MM.1S (cell line): Measurements from ENCODE around the gene LRPPRC.

ENCODE experiments used
- DNase-seq: peaks from one replicate; pipeline ENCODE4 v3.0.0-alpha.2; 2015
- H2AFZ ChIP-seq: fragments of 300-600 bp; sonication (generic); 2 replicates; pipeline ENCODE4 v1.6.0; 2016; ENCODE audit warnings: antibody characterized with exemption, low read length
- H3F3A ChIP-seq: fragments of 300-600 bp; sonication (generic); 2 replicates; pipeline ENCODE4 v1.6.1; 2016; ENCODE audit warnings: mild to moderate bottlenecking, antibody characterized with exemption, low read length, moderate library complexity, mixed read lengths; ENCODE audit not compliant: insufficient read depth
- H3K27ac ChIP-seq: fragments of 300-600 bp; sonication (generic); 2 replicates; pipeline ENCODE4 v1.5.1; 2016; ENCODE audit warnings: mild to moderate bottlenecking, low read length
- H3K27me3 ChIP-seq: fragments of 300-600 bp; sonication (generic); replicated peaks from 2 replicates; pipeline ENCODE4 v1.6.0; 2016; ENCODE audit warnings: low read length; ENCODE audit not compliant: insufficient read depth
- H3K36me3 ChIP-seq: fragments of 300-600 bp; sonication (generic); replicated peaks from 2 replicates; pipeline ENCODE4 v1.6.1; 2016; ENCODE audit warnings: mild to moderate bottlenecking, low read length, mixed read lengths; ENCODE audit not compliant: insufficient read depth
- H3K4me1 ChIP-seq: fragments of 300-600 bp; sonication (generic); 2 replicates; pipeline ENCODE4 v1.6.1; 2016; ENCODE audit warnings: low read length, mixed read lengths
- H3K4me2 ChIP-seq: fragments of 300-600 bp; sonication (generic); 2 replicates; pipeline ENCODE4 v1.6.0; 2016; ENCODE audit warnings: low read depth, low read length
- H3K4me3 ChIP-seq: fragments of 300-600 bp; sonication (generic); 2 replicates; pipeline ENCODE4 v1.5.1; 2016; ENCODE audit warnings: low read length, mixed read lengths
- H3K79me2 ChIP-seq: fragments of 300-600 bp; sonication (generic); 2 replicates; pipeline ENCODE4 v1.6.1; 2016; ENCODE audit warnings: mixed run types, low read length, mixed read lengths
- H3K9ac ChIP-seq: fragments of 300-600 bp; sonication (generic); 2 replicates; pipeline ENCODE4 v1.6.1; 2016; ENCODE audit warnings: low read length, mixed read lengths
- H3K9me2 ChIP-seq: fragments of 300-600 bp; sonication (generic); replicated peaks from 2 replicates; pipeline ENCODE4 v1.6.1; 2016; ENCODE audit warnings: mild to moderate bottlenecking, low read length, mixed read lengths; ENCODE audit not compliant: insufficient read depth
- H3K9me3 ChIP-seq: fragments of 300-600 bp; sonication (generic); replicated peaks from 2 replicates; pipeline ENCODE4 v1.6.1; 2016; ENCODE audit warnings: mild to moderate bottlenecking, low read length, mixed read lengths; ENCODE audit not compliant: insufficient read depth
- H4K20me1 ChIP-seq: fragments of 300-600 bp; sonication (generic); 2 replicates; pipeline ENCODE4 v1.6.1; 2016; ENCODE audit warnings: mild to moderate bottlenecking, low read length, moderate library complexity, mixed read lengths; ENCODE audit not compliant: insufficient read depth
- EZH2 ChIP-seq: fragments of 300-600 bp; sonication (generic); optimal IDR thresholded peaks from 2 replicates; pipeline ENCODE3; 2017; ENCODE audit warnings: low read depth, mild to moderate bottlenecking, antibody characterized with exemption, low read length, mixed read lengths
- EZH2phosphoT487 ChIP-seq: fragments of 300-600 bp; sonication (generic); IDR thresholded peaks from 2 replicates; pipeline ENCODE4 v1.6.1; 2018; ENCODE audit warnings: antibody characterized with exemption, low read length
- TF ChIP-seq, protein P1 (sequence below): fragments of 300-600 bp; sonication (generic); IDR thresholded peaks from 2 replicates; pipeline ENCODE4 v1.5.1; 2016; ENCODE audit warnings: antibody characterized with exemption, low read length, mixed read lengths

The LRPPRC gene

DNA sequence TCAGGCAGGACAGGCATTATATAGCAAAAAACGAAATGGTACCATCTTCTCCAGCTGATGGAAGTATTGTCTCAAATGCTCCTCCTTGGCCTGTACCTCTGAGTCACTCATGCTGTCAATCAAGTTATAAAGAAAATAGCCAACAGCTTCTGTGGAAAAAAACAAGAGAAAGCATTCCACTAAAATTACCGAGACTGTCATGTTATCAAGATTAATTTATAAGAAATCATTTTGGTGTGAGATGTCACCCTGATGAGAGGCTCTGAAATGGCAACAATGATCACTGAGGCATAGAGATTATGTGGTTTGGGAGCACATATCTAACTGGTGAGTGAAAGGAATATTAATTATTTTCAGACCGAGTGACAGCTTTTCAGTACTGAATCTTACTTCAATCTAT, 47.4 kb downstream of the LRPPRC start:
- Histone ChIP-seq H3K79me2 (0 out of 2 replicates have a peak, but pooled peaks cover 4% of the 10 kb centered on the region), H2AFZ (no peak overlapping the region), H3K9me2 (no peaks in the 10 kb centered on the region), H3K4me2 (no peak overlapping the region), H3K9ac (no peak overlapping the region), H3K4me1 (no peaks in the 10 kb centered on the region), H4K20me1 (no peaks in the 10 kb centered on the region), H3K9me3 (no peaks in the 10 kb centered on the region), H3F3A (no peaks in the 10 kb centered on the region), H3K4me3 (no peak overlapping the region), H3K36me3 (peaks cover 20% of the 10 kb centered on the region), H3K27me3 (no peaks in the 10 kb centered on the region), H3K27ac (no peak overlapping the region)
- TF ChIP-seq, protein P1, sequence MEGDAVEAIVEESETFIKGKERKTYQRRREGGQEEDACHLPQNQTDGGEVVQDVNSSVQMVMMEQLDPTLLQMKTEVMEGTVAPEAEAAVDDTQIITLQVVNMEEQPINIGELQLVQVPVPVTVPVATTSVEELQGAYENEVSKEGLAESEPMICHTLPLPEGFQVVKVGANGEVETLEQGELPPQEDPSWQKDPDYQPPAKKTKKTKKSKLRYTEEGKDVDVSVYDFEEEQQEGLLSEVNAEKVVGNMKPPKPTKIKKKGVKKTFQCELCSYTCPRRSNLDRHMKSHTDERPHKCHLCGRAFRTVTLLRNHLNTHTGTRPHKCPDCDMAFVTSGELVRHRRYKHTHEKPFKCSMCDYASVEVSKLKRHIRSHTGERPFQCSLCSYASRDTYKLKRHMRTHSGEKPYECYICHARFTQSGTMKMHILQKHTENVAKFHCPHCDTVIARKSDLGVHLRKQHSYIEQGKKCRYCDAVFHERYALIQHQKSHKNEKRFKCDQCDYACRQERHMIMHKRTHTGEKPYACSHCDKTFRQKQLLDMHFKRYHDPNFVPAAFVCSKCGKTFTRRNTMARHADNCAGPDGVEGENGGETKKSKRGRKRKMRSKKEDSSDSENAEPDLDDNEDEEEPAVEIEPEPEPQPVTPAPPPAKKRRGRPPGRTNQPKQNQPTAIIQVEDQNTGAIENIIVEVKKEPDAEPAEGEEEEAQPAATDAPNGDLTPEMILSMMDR, result no peak
- no peak for TF ChIP-seq EZH2phosphoT487
- TF ChIP-seq EZH2, result no peak
- DNase-seq, result no peak

DNA sequence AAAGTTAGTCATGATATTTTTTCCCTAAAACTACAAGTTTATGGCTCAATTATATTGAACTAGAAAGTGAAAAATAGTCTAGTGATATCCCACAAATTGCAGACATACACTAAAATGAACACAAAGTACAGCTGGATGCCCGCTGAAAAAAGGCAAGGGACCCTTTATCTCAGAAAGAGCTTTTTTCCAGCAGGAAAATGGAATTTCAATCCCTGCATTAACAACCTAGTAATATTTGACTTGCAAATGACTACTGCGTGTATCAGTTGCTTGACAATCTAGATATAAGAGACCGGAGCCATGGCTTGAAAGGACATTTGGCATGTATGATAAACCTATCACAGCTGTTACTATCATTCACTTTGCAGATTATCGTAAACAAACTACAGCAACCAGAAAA, 49.1 kb downstream of the LRPPRC start:
- no peak overlapping the region for H3K4me2 ChIP-seq
- H3K4me3 ChIP-seq, result no peak overlapping the region
- no peaks in the 10 kb centered on the region for H3K9me3 ChIP-seq
- H3K27ac ChIP-seq, result no peak overlapping the region
- no peak overlapping the region for H3K9ac ChIP-seq
- no peak for DNase-seq
- H3K79me2 ChIP-seq, result 0 out of 2 replicates have a peak, but pooled peaks cover 4% of the 10 kb centered on the region
- H4K20me1 ChIP-seq, result no peaks in the 10 kb centered on the region
- no peaks in the 10 kb centered on the region for H3K4me1 ChIP-seq
- H3K9me2 ChIP-seq, result no peaks in the 10 kb centered on the region
- no peak overlapping the region for H2AFZ ChIP-seq
- H3K36me3 ChIP-seq, result peaks cover 25% of the 10 kb centered on the region
- no peaks in the 10 kb centered on the region for H3K27me3 ChIP-seq
- TF ChIP-seq, protein P1, result no peak
- TF ChIP-seq EZH2phosphoT487, result no peak
- TF ChIP-seq EZH2, result no peak
- no peaks in the 10 kb centered on the region for H3F3A ChIP-seq

DNA sequence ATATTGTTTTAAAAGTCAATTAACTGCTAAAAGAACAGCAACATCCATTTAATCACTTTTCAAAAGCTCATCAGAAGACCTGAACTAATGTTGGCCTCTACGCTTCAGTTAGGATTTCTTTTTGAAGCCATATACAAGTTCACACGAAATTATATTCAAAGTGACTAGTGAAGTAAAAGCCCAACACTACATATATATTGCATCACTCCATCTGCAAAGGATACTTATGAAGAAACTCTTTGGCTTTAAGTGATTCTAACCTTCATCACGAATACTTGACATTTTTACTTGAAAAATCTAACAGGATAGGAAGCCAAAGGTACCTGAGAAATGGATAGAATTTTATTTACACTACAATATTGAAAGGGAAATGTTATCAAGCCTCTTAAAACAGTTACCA, 50.4 kb downstream of the LRPPRC start:
- H3K27ac ChIP-seq, result no peak overlapping the region
- no peak overlapping the region for H2AFZ ChIP-seq
- no peaks in the 10 kb centered on the region for H3F3A ChIP-seq
- H3K4me1 ChIP-seq, result no peaks in the 10 kb centered on the region
- DNase-seq, result no peak
- H3K36me3 ChIP-seq, result peaks cover 31% of the 10 kb centered on the region
- H3K4me2 ChIP-seq, result no peak overlapping the region
- H3K9me2 ChIP-seq, result no peaks in the 10 kb centered on the region
- H3K9ac ChIP-seq, result no peak overlapping the region
- no peak overlapping the region for H3K4me3 ChIP-seq
- H3K79me2 ChIP-seq, result 0 out of 2 replicates have a peak, but pooled peaks cover 4% of the 10 kb centered on the region
- TF ChIP-seq EZH2 (no peak), EZH2phosphoT487 (no peak)
- TF ChIP-seq, protein P1, result no peak
- no peaks in the 10 kb centered on the region for H3K9me3 ChIP-seq
- no peaks in the 10 kb centered on the region for H4K20me1 ChIP-seq
- H3K27me3 ChIP-seq, result no peaks in the 10 kb centered on the region
